SK-N-SH (cell line): ENCODE data around the gene NFKB2. TPM values are rescaled to one million over a fixed set of nuclear protein-coding genes. Genes with fewer than 3 reads are reported as not detected.

ENCODE experiments used
- CTCF ChIA-PET: fragments of 300-600, 350-600 bp; formaldehyde crosslinking; extraction: SDS; loops from one replicate; lab custom pipeline; 2021; lab: Yijun Ruan, JAX
- POLR2A ChIA-PET: fragments of 350-600 bp; sonication (Branson Sonifier 250); formaldehyde crosslinking; extraction: SDS; loops from one replicate; lab custom pipeline; 2020; ENCODE audit warnings: antibody characterized with exemption, inconsistent platforms; lab: Yijun Ruan, JAX
- DNase-seq: peaks from one replicate; pipeline ENCODE4 v3.0.0; 2012
- H2AFZ ChIP-seq: fragments of 200-600 bp; sonication (generic); 2 replicates; pipeline ENCODE4 v1.8.1; 2016; ENCODE audit warnings: antibody characterized with exemption, mild to moderate bottlenecking, low read depth
- H3F3A ChIP-seq: fragments of 200-600 bp; sonication (generic); replicated peaks from 2 replicates; pipeline ENCODE3; 2016; ENCODE audit warnings: antibody characterized with exemption, mild to moderate bottlenecking; ENCODE audit not compliant: insufficient read depth
- H3K27ac ChIP-seq, 2 experiments: fragments of 200-500 bp in 1 of 2; fragments of 200-600 bp in 1 of 2; sonication (Bioruptor generic) in 1 of 2; sonication (generic), shearing (Covaris generic) in 1 of 2; 2 replicates each; pipeline versions ENCODE4 v1.5.1 to v1.6.1; 2014 to 2016; ENCODE audit warnings: low read depth in 2 of 2, inconsistent platforms in 1 of 2, low read length in 1 of 2, mild to moderate bottlenecking in 1 of 2, mixed read lengths in 1 of 2
- H3K27me3 ChIP-seq: fragments of 200-600 bp; sonication (generic), shearing (Covaris generic); 2 replicates; pipeline ENCODE4 v1.6.1; 2016; ENCODE audit warnings: mixed run types; ENCODE audit not compliant: insufficient read depth
- H3K36me3 ChIP-seq, 2 experiments: fragments of 200-500 bp in 1 of 2; fragments of 200-600 bp in 1 of 2; sonication (Bioruptor generic) in 1 of 2; sonication (generic) in 1 of 2; replicated peaks in 1 of 2; 2 replicates each; pipeline versions ENCODE3 to v1.5.1; 2014 to 2016; ENCODE audit warnings: low read length in 1 of 2, mild to moderate bottlenecking in 1 of 2; ENCODE audit not compliant: insufficient read depth in 2 of 2, control insufficient read depth in 1 of 2
- H3K4me1 ChIP-seq, 2 experiments: fragments of 200-500 bp in 1 of 2; fragments of 200-600 bp in 1 of 2; sonication (Bioruptor generic) in 1 of 2; sonication (generic), shearing (Covaris generic) in 1 of 2; 2 replicates each; pipeline versions ENCODE4 v1.5.1 to v1.6.1; 2014 to 2016; ENCODE audit warnings: low read depth in 1 of 2, low read length in 1 of 2, mixed run types in 1 of 2; ENCODE audit not compliant: insufficient read depth in 2 of 2, control insufficient read depth in 1 of 2
- H3K4me2 ChIP-seq: fragments of 200-600 bp; sonication (generic), shearing (Covaris generic); 2 replicates; pipeline ENCODE4 v1.6.1; 2017; ENCODE audit warnings: mixed run types
- H3K4me3 ChIP-seq, 2 experiments: fragments of 200-500 bp in 1 of 2; fragments of 200-600 bp in 1 of 2; sonication (Bioruptor generic) in 1 of 2; sonication (generic), shearing (Covaris generic) in 1 of 2; 2 replicates each; pipeline versions ENCODE4 v1.5.1 to v1.8.1; 2014 to 2016; ENCODE audit warnings: low read depth in 2 of 2, inconsistent platforms in 1 of 2, low read length in 1 of 2, mild to moderate bottlenecking in 1 of 2, mixed read lengths in 1 of 2, moderate library complexity in 1 of 2
- H3K79me2 ChIP-seq: fragments of 200-600 bp; sonication (generic); 2 replicates; pipeline ENCODE4 v1.8.1; 2017; ENCODE audit warnings: mild to moderate bottlenecking; ENCODE audit not compliant: insufficient read depth
- H3K9ac ChIP-seq: fragments of 200-600 bp; sonication (generic); 2 replicates; pipeline ENCODE4 v1.6.1; 2017; ENCODE audit warnings: mixed run types
- H3K9me2 ChIP-seq: fragments of 200-600 bp; sonication (generic); 2 replicates; pipeline ENCODE4 v1.6.1; 2017; ENCODE audit warnings: mixed run types
- H3K9me3 ChIP-seq: fragments of 200-600 bp; sonication (generic); 2 replicates; pipeline ENCODE4 v1.6.1; 2017; ENCODE audit warnings: mixed run types, mild to moderate bottlenecking, moderate library complexity
- H4K20me1 ChIP-seq: fragments of 200-600 bp; sonication (generic); 2 replicates; pipeline ENCODE4 v1.6.1; 2017; ENCODE audit warnings: mild to moderate bottlenecking, mixed run types; ENCODE audit not compliant: insufficient read depth
- CHD2 ChIP-seq: fragments of 150-350 bp; IDR thresholded peaks from 2 replicates; pipeline ENCODE4 v1.6.1; 2018; ENCODE audit warnings: low read length; ENCODE audit not compliant: partially characterized antibody
- FOXM1 ChIP-seq: IDR thresholded peaks from 2 replicates; pipeline ENCODE4 v1.4.0; 2012; ENCODE audit warnings: low read depth, mild to moderate bottlenecking
- GATA2 ChIP-seq: sonication (generic); formaldehyde crosslinking; IDR thresholded peaks from 2 replicates; pipeline ENCODE4 v1.5.0; 2020; ENCODE audit warnings: mild to moderate bottlenecking, missing genetic modification reagents
- JUND ChIP-seq: IDR thresholded peaks from 2 replicates; pipeline ENCODE4 v1.4.0; 2012
- MAX ChIP-seq: IDR thresholded peaks from 2 replicates; pipeline ENCODE4 v1.4.0; 2012; ENCODE audit warnings: low read depth
- NFIC ChIP-seq: IDR thresholded peaks from 2 replicates; pipeline ENCODE4 v1.4.0; 2012; ENCODE audit warnings: borderline replicate concordance
- REST ChIP-seq: IDR thresholded peaks from 2 replicates; pipeline ENCODE4 v1.6.1; 2012; ENCODE audit warnings: mild to moderate bottlenecking, low read depth, low read length, moderate library complexity
- SIN3A ChIP-seq: IDR thresholded peaks from 2 replicates; pipeline ENCODE4 v1.6.1; 2012; ENCODE audit warnings: low read depth, mild to moderate bottlenecking, low read length, moderate library complexity, borderline replicate concordance
- TAF1 ChIP-seq: IDR thresholded peaks from 2 replicates; pipeline ENCODE4 v1.6.1; 2012; ENCODE audit warnings: low read depth, mild to moderate bottlenecking, low read length, moderate library complexity, borderline replicate concordance
- USF1 ChIP-seq: IDR thresholded peaks from 2 replicates; pipeline ENCODE4 v1.4.0; 2012; ENCODE audit warnings: low read depth, borderline replicate concordance
- YY1 ChIP-seq: IDR thresholded peaks from 2 replicates; pipeline ENCODE4 v1.4.0; 2012; ENCODE audit warnings: low read depth, mild to moderate bottlenecking
- ZBTB33 ChIP-seq: IDR thresholded peaks from 2 replicates; pipeline ENCODE4 v1.4.0; 2012; ENCODE audit warnings: low read depth, borderline replicate concordance
- WGBS: methylation state at CpG from one replicate; pipeline ENCODE4 v1.1.6; 2017; ENCODE audit warnings: low lambda C conversion rate; 5-methylcytosine and 5-hydroxymethylcytosine counted together
- polyA plus RNA-seq, 3 experiments: library from polyadenylated mRNA; depleted of rRNA; stranded (reverse); fragments of >200 nt; gene quantifications; 2 replicates each; pipeline ENCODE4 v1.2.3, GENCODE V29; 2012
- TF ChIP-seq, protein P1 (sequence below): fragments of 200-600 bp; sonication (generic); IDR thresholded peaks from 2 replicates; pipeline ENCODE4 v1.6.1; 2017; ENCODE audit warnings: antibody characterized with exemption, mild to moderate bottlenecking, moderate library complexity

NFKB2 gene
- polyA plus RNA-seq, 1 of the 3 experiments (the other 2 are of a cell fraction): 26.6 TPM

DNA sequence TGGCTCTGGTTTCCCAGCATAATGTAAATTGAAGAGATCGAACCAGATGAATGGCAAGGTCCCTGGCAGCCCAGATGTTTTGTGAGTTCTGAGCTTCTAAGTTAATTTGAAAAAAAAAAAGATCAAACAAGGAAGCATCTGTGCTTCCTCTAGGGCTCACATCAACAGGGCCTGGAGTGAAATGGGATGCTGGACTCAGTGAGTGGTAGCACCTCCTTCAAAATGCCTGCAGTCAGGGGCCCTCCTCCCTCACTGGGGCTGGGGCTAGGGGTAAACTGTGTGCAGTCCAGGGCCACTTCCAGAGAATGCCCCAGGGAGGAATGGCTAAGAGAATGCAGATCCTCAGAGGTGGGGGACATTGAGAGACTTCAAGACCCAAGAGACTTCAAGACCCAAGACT is 42.9 kb downstream of the NFKB2 start:
- Histone ChIP-seq H3K4me1 (no peaks in the 10 kb centered on the region; a peak in 1 of 4 replicates), H4K20me1 (no peaks in the 10 kb centered on the region), H3K4me2 (no peak overlapping the region), H3K79me2 (no peaks in the 10 kb centered on the region), H3F3A (no peaks in the 10 kb centered on the region), H3K27me3 (no peaks in the 10 kb centered on the region), H2AFZ (no peak overlapping the region), H3K36me3 (no peaks in the 10 kb centered on the region), H3K9ac (no peak overlapping the region), H3K27ac (no peak overlapping the region), H3K9me2 (no peaks in the 10 kb centered on the region), H3K9me3 (no peaks in the 10 kb centered on the region), H3K4me3 (no peak overlapping the region)
- TF ChIP-seq GATA2 (CRISPR knock-in tag) (no peak), MAX (no peak), TAF1 (no peak), JUND (no peak), USF1 (no peak), FOXM1 (no peak), YY1 (no peak), CHD2 (no peak), REST (no peak), SIN3A (no peak)
- TF ChIP-seq, protein P1, sequence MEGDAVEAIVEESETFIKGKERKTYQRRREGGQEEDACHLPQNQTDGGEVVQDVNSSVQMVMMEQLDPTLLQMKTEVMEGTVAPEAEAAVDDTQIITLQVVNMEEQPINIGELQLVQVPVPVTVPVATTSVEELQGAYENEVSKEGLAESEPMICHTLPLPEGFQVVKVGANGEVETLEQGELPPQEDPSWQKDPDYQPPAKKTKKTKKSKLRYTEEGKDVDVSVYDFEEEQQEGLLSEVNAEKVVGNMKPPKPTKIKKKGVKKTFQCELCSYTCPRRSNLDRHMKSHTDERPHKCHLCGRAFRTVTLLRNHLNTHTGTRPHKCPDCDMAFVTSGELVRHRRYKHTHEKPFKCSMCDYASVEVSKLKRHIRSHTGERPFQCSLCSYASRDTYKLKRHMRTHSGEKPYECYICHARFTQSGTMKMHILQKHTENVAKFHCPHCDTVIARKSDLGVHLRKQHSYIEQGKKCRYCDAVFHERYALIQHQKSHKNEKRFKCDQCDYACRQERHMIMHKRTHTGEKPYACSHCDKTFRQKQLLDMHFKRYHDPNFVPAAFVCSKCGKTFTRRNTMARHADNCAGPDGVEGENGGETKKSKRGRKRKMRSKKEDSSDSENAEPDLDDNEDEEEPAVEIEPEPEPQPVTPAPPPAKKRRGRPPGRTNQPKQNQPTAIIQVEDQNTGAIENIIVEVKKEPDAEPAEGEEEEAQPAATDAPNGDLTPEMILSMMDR: no peak
- POLR2A ChIA-PET: no interaction called here
- peak; percentile 29 for DNase-seq
- WGBS: 94% methylated on average over 1 of the region's 1 CpG
- CTCF ChIA-PET: no interaction called here

- no peaks in the 10 kb centered on the region for H3K27me3 ChIP-seq
- ChIA-PET POLR2A (no interaction called here), CTCF (no interaction called here)
- WGBS: 56% methylated on average over 2 of the region's 2 CpGs
- DNase-seq: no peak
- H3K4me3 ChIP-seq: no peak overlapping the region
- no peak overlapping the region for H3K9ac ChIP-seq
- H4K20me1 ChIP-seq: no peaks in the 10 kb centered on the region
- peaks cover 4% of the 10 kb centered on the region for H3F3A ChIP-seq
- H3K27ac ChIP-seq: no peak overlapping the region
- no peak for TF ChIP-seq USF1
- no peak for TF ChIP-seq NFIC
- no peak for TF ChIP-seq ZBTB33
- H3K4me2 ChIP-seq: no peak overlapping the region
- H3K9me3 ChIP-seq: no peaks in the 10 kb centered on the region
- no peaks in the 10 kb centered on the region for H3K79me2 ChIP-seq
- H3K9me2 ChIP-seq: no peaks in the 10 kb centered on the region
- H2AFZ ChIP-seq: no peak overlapping the region
- H3K4me1 ChIP-seq: peaks cover 0 to 3% of the 10 kb centered on the region in 2 experiments; a peak in 2 of 4 replicates
- H3K36me3 ChIP-seq: no peaks in the 10 kb centered on the region
These were observed 49.3 kb downstream of the NFKB2 start for GRCh38 chr10:102444851-102445250.
